Activated CD4-positive, alpha-beta T cell treated with anti-CD3 and anti-CD28 coated beads for 24 hours (primary cell): ENCODE data around the gene SDF4.
A peak's percentile ranks its signal among the peaks of the same experiment; 100 is the strongest.

Experiments
- DNase-seq, 2 donors: peaks; one replicate each; pipeline ENCODE4 v3.0.0-alpha.2; 2020; ENCODE audit warnings: low read depth in 2 of 2

SDF4 gene

GRCh38 chr1:1228187-1228586, 3.6 kb downstream of the SDF4 start:
- no peak for DNase-seq

GRCh38 chr1:1227386-1227785, 4.4 kb downstream of the SDF4 start:
- DNase-seq = no peak

- no peak for DNase-seq
Measured at GRCh38 chr1:1226566-1227362, 5.0 kb downstream of the SDF4 start.

DNA sequence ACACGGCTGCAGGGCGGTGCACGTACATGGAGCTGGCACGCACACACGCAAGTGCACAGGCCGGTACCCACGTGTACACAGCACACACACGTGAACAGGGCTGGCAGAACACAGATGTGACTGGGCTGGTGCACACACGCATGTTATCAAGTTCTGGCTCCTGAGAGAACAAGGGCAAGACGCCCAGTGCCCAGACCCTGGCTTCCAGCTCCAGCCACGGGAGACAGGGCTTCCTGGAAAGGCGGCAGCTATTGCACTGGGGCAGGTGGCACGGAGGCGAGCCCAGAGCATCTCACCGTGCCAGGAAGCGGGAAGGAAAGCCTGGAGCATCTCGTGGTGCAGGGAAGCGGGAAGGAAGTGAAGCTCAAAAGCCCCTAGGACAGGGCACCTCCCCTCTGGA, 5.9 kb downstream of the SDF4 start:
- no peak for DNase-seq

DNA sequence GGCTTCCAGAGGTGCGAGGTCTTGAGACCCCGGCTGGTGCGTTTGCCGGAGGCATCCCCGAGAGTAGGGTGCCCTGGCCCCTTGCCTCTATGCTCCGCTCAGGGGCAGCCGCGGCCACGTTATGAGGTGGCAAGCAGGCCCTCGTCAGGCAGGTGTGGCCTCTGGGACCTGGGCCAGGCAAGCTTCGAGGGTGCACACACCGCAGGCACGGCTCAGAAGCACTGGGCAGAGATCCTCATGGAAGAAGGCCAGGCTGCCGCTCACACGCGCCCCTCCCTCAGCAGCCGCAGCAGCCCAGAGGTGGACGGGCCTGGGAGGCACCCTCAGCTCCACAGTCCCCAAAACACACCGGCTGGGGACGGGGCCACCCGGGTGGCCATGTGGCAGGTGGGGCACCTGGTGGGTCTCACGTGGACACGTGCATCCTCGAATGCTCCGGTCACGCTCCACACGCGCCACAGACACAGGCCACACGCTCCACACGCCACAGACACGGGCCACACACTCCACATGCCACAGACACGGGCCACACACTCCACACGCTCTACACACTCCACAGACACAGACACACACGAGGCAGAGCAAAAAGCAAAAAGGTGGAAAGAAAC, 6.5 kb downstream of the SDF4 start:
- DNase-seq = no peak

GRCh38 chr1:1223891-1224290, 7.9 kb downstream of the SDF4 start:
- no peak for DNase-seq

DNA sequence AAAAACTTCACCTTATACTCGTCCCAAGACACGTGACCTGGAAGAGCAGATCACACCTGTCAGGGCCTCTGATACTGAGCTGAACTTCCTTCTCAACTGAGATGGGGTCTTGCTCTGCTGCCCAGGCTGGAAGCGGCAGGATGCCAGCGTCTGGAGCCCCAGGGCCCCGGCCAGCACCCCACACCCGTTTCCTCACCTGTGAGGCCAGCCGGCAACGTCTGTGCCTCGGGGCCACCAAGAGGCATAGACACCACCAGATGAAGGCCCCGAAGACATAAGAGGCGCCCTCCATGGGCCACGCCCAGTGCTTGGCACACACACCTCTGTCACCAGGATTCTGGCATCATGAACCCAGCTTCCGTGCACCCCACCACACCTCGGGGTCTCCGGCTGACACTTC, 8.5 kb downstream of the SDF4 start:
- no peak for DNase-seq

GRCh38 chr1:1222575-1223225, 9.1 kb downstream of the SDF4 start:
- DNase-seq = no peak

DNA sequence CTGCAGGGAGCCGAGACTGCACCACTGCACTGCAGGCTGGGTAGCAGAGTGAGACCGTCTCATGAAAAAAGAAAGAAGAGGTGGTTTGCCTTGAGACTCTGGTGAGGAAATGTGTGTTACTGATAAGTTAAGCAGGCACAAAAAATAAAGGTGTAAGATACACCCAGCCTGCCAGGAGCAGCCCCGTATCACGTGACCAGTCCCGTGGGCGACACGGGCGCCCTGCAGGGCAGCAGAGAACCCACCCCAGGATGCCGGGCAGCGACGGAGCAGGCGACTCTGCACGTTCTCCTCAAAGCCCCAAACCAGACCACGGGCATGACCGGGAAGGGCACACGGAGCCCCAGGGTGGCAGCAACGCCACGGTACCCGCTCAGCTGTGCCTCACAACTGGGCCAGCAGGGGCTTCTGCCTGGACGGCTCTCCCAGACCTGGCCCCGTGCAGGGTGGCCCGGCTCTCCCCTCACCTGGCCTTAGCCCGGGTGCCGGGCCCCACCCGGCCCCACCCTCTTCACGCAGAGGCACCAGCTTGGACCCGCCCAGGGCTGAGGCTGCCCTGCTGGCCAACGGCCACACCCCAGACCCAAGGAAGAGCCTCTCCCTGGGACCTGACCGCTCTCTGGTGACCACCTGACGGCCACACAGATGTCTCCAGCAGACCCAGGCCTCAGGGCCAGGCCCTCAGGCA, 9.8 kb downstream of the SDF4 start:
- DNase-seq = no peak

- no peak for DNase-seq
Measured at GRCh38 chr1:1220197-1220596, 11.6 kb downstream of the SDF4 start.

- DNase-seq = no peak
Measured at GRCh38 chr1:1219341-1219740, 12.5 kb downstream of the SDF4 start.

DNA sequence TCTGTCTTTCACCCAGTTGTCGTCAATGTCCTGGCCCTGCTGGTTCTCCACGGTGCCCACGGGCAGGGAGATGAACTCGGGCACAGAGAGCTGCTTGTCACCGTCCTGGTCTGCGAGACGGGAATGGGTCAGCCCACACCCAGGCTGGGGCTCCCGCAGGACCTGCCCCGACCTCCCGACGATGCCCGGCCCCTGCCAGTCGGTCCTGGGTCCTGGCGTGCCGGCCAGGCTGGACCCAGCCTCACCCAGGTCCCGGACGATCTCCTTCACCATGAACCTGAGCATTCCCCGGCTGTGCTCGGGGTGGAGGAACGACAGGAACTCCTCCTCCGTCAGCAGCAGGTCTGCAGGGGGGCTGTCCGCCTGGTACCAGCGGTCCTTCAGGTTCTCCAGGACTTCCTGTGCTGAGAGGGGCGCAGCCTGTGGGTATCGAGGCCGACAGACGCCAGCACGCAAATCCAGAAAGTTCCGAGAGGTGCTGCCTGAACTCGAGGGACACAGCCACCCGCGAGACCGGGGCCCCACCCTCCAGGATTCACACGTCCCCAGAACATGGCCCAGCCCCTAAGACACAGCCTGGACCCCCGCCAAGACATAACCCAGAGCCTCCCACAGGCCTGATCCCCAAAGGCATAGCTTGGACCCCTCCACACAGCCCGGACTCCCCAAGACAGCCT, 13.1 kb downstream of the SDF4 start:
- DNase-seq = no peak

- peak in 1 of 2 donors; percentile 50 for DNase-seq
Measured at GRCh38 chr1:1217621-1218523, 13.9 kb downstream of the SDF4 start.

GRCh38 chr1:1216770-1217620, 14.8 kb downstream of the SDF4 start:
- DNase-seq = no peak

GRCh38 chr1:1215881-1216605, 15.8 kb downstream of the SDF4 start:
- no peak for DNase-seq

GRCh38 chr1:1215080-1215676, 16.6 kb downstream of the SDF4 start:
- no peak for DNase-seq

DNA sequence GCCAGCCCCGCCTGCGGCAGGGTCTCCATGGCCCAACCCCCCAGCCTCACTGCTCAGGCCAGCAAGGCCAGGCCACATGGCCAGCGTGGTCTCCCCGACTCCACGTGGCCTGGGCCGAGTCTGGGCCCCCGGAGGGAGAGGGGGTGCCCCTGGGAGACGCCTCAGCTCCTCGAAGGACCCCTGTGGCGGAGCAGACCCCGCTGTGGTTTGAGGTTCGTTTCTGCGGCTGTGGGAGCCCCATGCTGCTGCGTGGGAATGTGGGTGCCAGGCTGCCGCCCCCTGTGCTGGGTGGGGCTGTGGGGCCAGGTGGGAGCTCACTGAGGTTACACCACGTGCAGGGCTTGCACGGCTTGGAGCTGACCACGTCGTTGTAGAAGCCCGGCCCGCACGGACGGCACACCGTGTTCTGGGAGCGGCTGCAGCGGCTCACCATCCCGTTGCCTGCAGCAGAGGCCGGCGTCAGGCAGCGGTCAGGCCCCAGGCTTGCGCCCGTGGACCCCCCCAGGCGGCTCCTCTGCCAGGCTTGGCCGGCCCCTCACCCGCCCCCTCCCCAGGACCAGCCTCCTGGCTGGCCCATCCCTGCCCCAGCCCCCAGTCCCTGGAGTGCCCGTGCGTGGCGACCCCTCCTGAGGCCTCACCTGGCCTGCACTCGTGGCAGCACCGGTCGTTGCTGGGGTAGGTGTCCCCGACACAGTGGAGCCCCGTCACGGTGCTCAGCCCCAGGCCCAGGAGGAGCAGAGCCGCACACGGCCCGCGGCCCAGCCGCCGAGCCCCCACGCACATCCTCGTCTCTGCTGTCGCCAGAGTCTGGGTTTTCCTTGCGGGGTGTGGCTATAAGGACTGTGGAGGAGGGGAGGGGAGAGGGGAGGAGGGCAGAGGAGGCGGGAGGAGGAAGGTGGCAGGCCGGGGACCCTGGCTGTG, 18.2 kb downstream of the SDF4 start, which contains the start of gene TNFRSF4:
TNFRSF4 (minus strand) TSS at position 809 of the 921 bp plus-strand sequence; CDS start at position 783, 26 bp downstream.
- peak; percentile 54 to 56 for DNase-seq
